ENCODE measurements around the gene CRYBB2. TPM values are rescaled to one million over a fixed set of nuclear protein-coding genes. Genes with fewer than 3 reads are reported as not detected.
A peak's percentile ranks its signal among the peaks of the same experiment; 100 is the strongest.
"Not testable (repeated sequence)": the region's sequence is repeated elsewhere in the genome, so short reads cannot be mapped to it uniquely, and the experiment has no call there.

Gene CRYBB2
- total and polyA plus RNA-seq, 5 donors: not detected

DNA sequence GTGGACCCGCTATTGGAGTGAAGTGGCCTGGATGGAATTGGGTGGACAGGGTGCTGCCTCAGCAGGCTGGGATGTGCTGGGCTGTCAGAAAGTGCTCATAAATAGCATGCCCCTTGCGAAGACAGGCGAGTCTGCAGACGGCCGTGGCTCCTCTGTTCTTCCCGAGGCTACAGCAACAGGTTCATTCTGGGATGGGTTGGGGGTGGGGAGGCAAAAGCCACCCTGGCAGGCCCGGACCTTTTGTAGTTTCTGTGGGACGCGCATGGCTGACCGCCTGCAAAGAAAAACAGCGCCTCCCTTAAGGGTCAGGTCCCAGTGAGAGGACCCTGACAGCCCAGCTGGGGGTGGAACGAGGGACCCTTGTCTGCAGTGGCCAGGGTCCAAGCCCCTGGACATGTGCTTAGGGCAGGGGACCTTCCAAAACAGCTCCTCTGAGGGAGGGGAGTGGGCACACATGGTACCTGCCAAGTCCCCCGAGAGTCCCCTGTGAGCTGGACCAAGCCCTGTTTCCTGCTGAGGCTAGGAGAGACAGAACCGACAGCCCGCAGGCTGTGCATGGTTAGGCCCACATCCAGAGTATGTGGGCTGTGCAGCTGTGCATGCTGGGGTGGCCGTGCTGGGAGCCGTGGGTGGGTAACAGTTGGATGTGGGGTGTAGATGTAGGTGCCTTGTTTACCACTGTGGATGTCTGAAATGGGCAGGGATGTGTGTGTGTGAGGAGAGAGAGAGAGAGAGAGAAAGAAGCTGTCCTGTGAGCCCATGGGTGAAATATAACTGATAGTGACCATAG lies 19.5 kb upstream of the CRYBB2 start, which contains the start of gene CRYBB3:
CRYBB3 (plus strand) TSS at position 128 of the 790 bp plus-strand sequence. CDS start 1,539 bp downstream, outside the sequence.
- WGBS: 72% methylated on average over 17 of the region's 17 CpGs
- H3K9me3 ChIP-seq (ENCODE audit: control insufficient read depth, low read length): no peaks in the 10 kb centered on the region
- ATAC-seq (peak in 1 of 2 donors; percentile 16), DNase-seq (peak in 1 of 3 donors; percentile 43)
- H3K27me3 ChIP-seq (ENCODE audit: control insufficient read depth, insufficient read depth): no peaks in the 10 kb centered on the region
- no peaks in the 10 kb centered on the region for H3K4me1 ChIP-seq (ENCODE audit: control insufficient read depth, insufficient read depth, low read length)
- intact Hi-C loops (cut with DNase I): no loop called here
- no peak within 1 kb of the TSS for H3K27ac ChIP-seq (ENCODE audit: low read length)
- no peak within 1 kb of the TSS for H3K4me3 ChIP-seq (ENCODE audit: low read length)

DNA sequence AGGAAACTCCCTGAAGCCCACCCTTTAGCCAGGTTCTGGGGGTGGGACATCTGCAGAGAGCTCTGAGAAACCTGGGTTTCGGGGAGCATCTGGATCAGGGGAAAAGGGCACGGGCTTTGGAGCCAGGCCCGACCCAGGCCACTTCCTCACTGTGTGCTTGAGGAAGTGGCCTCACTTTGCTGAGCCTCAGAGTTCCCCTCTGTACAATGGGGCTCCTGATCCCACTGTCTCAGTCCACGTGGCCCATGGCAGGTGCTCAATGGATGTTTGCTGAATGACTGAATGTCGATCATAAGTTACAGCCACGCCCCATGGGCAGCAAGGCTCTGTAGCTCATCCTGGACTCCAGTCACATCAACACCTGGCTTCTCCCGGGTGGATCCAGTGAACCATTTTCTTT lies 18.5 kb upstream of the CRYBB2 start:
- H3K27me3 ChIP-seq (ENCODE audit: control insufficient read depth, insufficient read depth): no peaks in the 10 kb centered on the region
- ATAC-seq: no peak
- no peak overlapping the region for H3K4me3 ChIP-seq (ENCODE audit: low read length)
- DNase-seq: no peak
- WGBS: 84% methylated on average over 7 of the region's 7 CpGs
- intact Hi-C loops (cut with DNase I): no loop called here
- H3K9me3 ChIP-seq (ENCODE audit: control insufficient read depth, low read length): no peaks in the 10 kb centered on the region
- H3K4me1 ChIP-seq (ENCODE audit: control insufficient read depth, insufficient read depth, low read length): no peaks in the 10 kb centered on the region
- no peak overlapping the region for H3K27ac ChIP-seq (ENCODE audit: low read length)

DNA sequence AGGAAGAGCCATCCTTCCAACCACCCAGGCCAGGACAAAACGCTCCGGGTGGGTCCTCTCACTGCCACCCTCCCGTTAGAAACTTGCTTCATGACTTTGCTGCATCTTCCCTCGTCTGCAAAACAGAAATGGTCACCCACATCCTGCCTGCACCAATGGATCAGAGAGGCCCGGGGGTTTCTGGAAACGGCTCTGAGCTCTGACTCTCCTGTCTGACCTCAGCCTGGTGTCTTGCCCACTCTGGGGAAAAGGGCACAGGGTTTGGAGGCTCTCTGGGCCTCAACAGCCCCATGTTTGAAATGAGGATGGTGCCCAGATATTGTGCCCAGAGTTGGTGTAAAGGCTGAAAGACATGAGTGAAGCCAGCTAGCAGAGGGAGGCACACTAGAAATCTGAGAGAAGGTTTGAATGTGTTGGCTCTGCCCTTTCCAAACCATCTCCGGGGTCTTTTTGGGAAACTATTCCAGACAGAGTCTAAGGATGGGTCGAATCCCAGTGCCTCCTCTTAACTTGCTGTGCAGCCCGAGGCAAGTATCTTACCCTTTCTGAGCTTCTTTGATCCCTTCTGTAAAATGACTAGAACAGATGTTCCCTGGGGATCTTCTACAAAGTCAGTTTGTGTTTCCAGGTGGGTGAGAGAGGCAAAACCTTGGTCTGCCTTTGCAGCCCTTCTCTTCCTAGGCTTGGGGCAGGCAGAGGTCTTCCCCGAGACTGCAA lies 17.7 kb upstream of the CRYBB2 start:
- Histone ChIP-seq H3K27me3 (ENCODE audit: control insufficient read depth, insufficient read depth) (no peaks in the 10 kb centered on the region), H3K4me1 (ENCODE audit: control insufficient read depth, insufficient read depth, low read length) (no peaks in the 10 kb centered on the region), H3K4me3 (ENCODE audit: low read length) (no peak overlapping the region), H3K27ac (ENCODE audit: low read length) (no peak overlapping the region), H3K9me3 (ENCODE audit: control insufficient read depth, low read length) (no peaks in the 10 kb centered on the region)
- intact Hi-C loops (cut with DNase I): no loop called here
- ATAC-seq: no peak
- 64% methylated on average over 10 of the region's 10 CpGs for WGBS
- DNase-seq: no peak

DNA sequence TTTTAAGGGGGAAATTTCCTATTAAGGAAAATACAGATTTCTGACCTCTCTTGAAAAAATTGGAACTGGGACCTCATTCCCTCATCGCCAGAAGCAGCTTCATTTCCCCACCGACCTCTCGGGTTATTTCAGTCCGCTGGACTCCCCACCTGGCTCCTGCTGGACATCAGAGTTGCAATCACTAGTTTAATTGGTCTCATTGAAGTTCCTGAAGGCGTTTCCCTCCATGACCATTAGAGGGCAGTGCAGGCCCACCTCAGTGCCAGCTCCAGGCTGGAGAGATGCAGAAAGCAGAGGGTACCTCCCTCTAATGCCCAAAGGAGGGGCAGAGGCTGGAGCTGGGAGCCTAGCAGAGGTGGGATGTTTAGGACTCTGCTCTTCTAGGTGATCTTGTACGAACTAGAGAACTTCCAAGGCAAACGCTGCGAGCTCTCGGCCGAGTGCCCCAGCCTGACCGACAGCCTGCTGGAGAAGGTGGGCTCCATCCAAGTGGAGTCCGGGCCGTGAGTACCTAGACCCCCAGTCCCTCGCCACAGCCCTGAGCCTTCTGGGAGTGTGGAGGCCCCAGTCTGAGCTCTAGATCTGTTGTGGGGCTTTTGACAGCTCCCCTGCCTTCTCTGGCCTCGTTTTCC lies 17.0 kb upstream of the CRYBB2 start:
- Histone ChIP-seq H3K27ac (ENCODE audit: low read length) (no peak overlapping the region), H3K4me1 (ENCODE audit: control insufficient read depth, insufficient read depth, low read length) (no peaks in the 10 kb centered on the region), H3K27me3 (ENCODE audit: control insufficient read depth, insufficient read depth) (no peaks in the 10 kb centered on the region), H3K9me3 (ENCODE audit: control insufficient read depth, low read length) (no peaks in the 10 kb centered on the region), H3K4me3 (ENCODE audit: low read length) (no peak overlapping the region)
- WGBS: 55% methylated on average over 15 of the region's 15 CpGs
- ATAC-seq (peak; percentile 27 to 56), DNase-seq (peak in 1 of 3 donors; percentile 51)
- intact Hi-C loops (cut with DNase I): no loop called here

DNA sequence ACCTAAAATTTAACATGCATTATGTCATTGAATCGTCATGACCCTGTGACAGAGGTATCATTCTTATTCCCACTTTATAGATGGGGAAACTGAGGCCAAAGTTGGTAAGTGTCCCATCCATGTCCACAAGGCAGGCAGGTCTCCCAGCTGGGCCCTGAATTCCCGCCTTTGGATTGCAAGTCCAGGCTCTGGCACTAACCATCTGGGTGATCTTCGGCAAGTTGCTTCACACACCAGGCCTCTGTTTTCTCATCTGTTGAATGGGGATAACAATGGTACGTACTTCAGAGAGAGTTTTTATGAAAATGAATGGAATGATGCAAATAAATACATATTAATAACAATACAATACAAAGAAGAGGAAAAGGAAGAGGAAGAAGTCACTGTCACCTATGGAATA lies 16.4 kb upstream of the CRYBB2 start:
- Histone ChIP-seq H3K4me3 (ENCODE audit: low read length) (no peak overlapping the region), H3K4me1 (ENCODE audit: control insufficient read depth, insufficient read depth, low read length) (no peaks in the 10 kb centered on the region), H3K27ac (ENCODE audit: low read length) (no peak overlapping the region), H3K9me3 (ENCODE audit: control insufficient read depth, low read length) (no peaks in the 10 kb centered on the region), H3K27me3 (ENCODE audit: control insufficient read depth, insufficient read depth) (no peaks in the 10 kb centered on the region)
- DNase-seq (no peak), ATAC-seq (no peak)
- intact Hi-C loops (cut with DNase I): no loop called here
- WGBS: 90% methylated on average over 4 of the region's 4 CpGs

DNA sequence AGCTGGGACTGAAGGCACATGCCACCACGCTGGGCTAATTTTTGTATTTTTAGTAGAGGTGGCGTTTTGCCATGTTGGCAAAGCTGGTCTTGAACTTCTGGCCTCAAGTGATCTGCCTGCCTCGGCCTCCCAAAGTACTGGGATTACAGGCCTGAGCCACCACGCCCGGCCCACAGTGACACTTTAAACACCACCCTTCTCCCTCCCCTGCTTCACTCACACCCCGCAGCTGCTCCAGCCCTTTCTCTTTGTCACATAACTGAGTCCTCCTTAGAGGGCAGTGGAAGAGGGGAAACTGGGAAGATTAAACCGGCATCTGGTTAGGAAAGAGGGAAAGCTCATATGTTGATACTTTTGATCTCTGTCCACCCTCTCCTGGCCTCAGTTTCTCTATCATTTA lies 14.9 kb upstream of the CRYBB2 start:
- intact Hi-C loops (cut with DNase I); H3K9me3 ChIP-seq (ENCODE audit: control insufficient read depth, low read length); ATAC-seq; H3K27ac ChIP-seq (ENCODE audit: low read length); H3K4me3 ChIP-seq (ENCODE audit: low read length); H3K4me1 ChIP-seq (ENCODE audit: control insufficient read depth, insufficient read depth, low read length); H3K27me3 ChIP-seq (ENCODE audit: control insufficient read depth, insufficient read depth): not testable (repeated sequence)
- peak in 1 of 3 donors; percentile 30 for DNase-seq
- 81% methylated on average over 7 of the region's 7 CpGs for whole genome bisulfite sequencing

DNA sequence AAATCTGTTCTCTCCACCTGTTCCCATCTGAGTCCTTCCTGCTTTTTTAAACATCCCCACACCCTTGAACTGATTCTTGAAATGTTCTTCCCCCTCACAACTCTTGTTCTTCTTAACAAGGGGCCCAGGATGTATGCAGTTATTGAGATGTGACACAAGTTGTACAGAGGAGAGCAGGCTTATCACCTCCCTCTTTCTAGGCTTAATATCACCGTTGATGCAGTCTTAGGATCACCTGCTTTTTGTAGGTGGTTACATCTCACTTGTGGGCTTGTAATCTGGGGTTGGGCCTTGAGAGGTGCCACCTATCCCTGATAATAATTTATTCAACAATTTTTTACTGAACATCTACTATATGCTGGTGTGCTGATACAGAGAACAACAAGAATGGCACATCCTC lies 13.6 kb upstream of the CRYBB2 start:
- Histone ChIP-seq H3K27ac (ENCODE audit: low read length) (no peak overlapping the region), H3K27me3 (ENCODE audit: control insufficient read depth, insufficient read depth) (no peaks in the 10 kb centered on the region), H3K4me3 (ENCODE audit: low read length) (no peak overlapping the region), H3K4me1 (ENCODE audit: control insufficient read depth, insufficient read depth, low read length) (no peaks in the 10 kb centered on the region), H3K9me3 (ENCODE audit: control insufficient read depth, low read length) (no peaks in the 10 kb centered on the region)
- ATAC-seq: no peak
- intact Hi-C loops (cut with DNase I): no loop called here
- WGBS: 89% methylated on average over 1 of the region's 1 CpG
- DNase-seq: no peak

DNA sequence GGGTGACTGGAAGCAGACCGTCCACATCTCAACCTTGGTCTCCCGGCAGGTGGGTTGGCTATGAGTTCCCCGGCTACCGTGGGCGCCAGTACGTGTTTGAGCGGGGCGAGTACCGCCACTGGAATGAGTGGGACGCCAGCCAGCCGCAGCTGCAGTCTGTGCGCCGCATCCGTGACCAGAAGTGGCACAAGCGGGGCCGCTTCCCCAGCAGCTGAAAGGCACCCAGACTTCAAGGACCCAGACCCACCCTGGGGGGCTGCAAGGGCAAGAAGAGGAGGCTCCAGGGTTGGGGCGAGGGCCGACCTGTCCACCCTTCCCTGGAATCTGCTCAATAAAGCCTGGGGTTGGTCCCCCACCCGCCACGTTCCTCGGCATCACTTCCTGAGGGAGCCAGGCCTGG lies 12.4 kb upstream of the CRYBB2 start:
- Histone ChIP-seq H3K27ac (ENCODE audit: low read length) (no peak overlapping the region), H3K27me3 (ENCODE audit: control insufficient read depth, insufficient read depth) (no peaks in the 10 kb centered on the region), H3K4me1 (ENCODE audit: control insufficient read depth, insufficient read depth, low read length) (no peaks in the 10 kb centered on the region), H3K4me3 (ENCODE audit: low read length) (no peak overlapping the region), H3K9me3 (ENCODE audit: control insufficient read depth, low read length) (no peaks in the 10 kb centered on the region)
- DNase-seq (no peak), ATAC-seq (no peak)
- WGBS: 90% methylated on average over 21 of the region's 21 CpGs
- intact Hi-C loops (cut with DNase I): no loop called here

DNA sequence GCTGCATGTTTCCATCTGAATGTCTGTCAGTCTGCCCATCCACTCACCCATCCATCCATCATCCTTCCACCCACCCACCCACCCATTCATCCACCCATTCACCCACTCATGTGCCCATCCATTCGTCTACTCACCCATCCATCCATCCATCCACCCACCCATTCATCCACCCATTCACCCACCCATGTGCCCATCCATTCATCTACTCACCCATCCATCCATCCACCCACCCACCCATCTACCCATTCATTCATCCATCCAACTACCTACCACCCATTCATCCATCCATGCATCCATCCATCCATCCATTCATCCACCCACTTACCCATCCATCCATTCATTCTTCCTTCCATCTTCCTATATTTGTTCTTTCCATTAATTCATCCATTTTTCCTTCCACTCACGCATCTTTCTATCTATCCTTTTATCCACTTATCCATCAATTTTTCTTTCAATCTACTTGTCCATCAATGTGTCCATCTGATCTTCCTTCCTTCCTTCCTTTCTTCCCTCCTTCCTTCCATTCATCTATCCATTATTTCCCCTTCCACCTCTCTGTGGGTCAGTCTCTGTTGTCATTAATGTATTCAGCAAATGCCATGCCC lies 11.8 kb upstream of the CRYBB2 start:
- no peaks in the 10 kb centered on the region for H3K9me3 ChIP-seq (ENCODE audit: control insufficient read depth, low read length)
- no peaks in the 10 kb centered on the region for H3K27me3 ChIP-seq (ENCODE audit: control insufficient read depth, insufficient read depth)
- intact Hi-C loops (cut with DNase I): no loop called here
- H3K4me3 ChIP-seq (ENCODE audit: low read length): no peak overlapping the region
- 46% methylated on average over 2 of the region's 2 CpGs for WGBS
- ATAC-seq (no peak), DNase-seq (no peak)
- no peak overlapping the region for H3K27ac ChIP-seq (ENCODE audit: low read length)
- H3K4me1 ChIP-seq (ENCODE audit: control insufficient read depth, insufficient read depth, low read length): no peaks in the 10 kb centered on the region

DNA sequence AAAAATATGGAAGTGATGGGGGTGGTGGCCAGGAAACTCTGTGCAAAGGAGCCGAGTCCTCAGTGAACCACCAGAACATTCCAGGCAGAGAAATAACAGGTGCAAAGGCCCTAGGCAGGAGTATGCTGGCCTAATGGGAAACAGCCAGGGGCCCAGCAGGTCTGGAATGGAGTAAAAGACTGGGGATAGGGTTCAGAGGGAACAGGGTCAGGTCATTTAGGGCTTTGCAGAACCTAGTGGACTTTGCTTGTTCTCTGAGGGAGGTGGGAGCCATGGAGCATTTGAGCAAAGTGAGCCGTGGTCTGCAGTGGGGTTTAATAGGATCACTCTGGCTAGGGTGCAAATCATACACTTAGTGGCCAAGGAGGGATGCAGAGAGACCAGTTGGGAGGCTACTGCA lies 11.1 kb upstream of the CRYBB2 start:
- DNase-seq: no peak
- Histone ChIP-seq H3K9me3 (ENCODE audit: control insufficient read depth, low read length) (no peaks in the 10 kb centered on the region), H3K27ac (ENCODE audit: low read length) (no peak overlapping the region), H3K4me3 (ENCODE audit: low read length) (no peak overlapping the region), H3K27me3 (ENCODE audit: control insufficient read depth, insufficient read depth) (no peaks in the 10 kb centered on the region), H3K4me1 (ENCODE audit: control insufficient read depth, insufficient read depth, low read length) (no peaks in the 10 kb centered on the region)
- 86% methylated on average over 2 of the region's 2 CpGs for WGBS
- ATAC-seq: no peak
- intact Hi-C loops (cut with DNase I): no loop called here
